ENCODE measurements around the gene ATP11B. TPM values are rescaled to one million over a fixed set of nuclear protein-coding genes. Genes with fewer than 3 reads are reported as not detected.

ATP11B gene
- 104 and 113 TPM in 2 replicates for total RNA-seq

GRCh38 chr3:182792901-182793662 is at the start of gene ATP11B:
Gene ATP11B (plus strand): TSS chr3:182793504. CDS start chr3:182793760, 256 bp downstream.
- intact Hi-C loops (cut with micrococcal nuclease), result loop anchor here (2.0 to 10.0 kb wide), 5 partner anchors 81 to 1454 kb away; partner anchors contain the start of genes ALG3, EEF1AKMT4 and KLHL6

- intact Hi-C loops (cut with micrococcal nuclease), result no loop called here
Measured at GRCh38 chr3:182746959-182747358, 46.3 kb upstream of the ATP11B start.

GRCh38 chr3:182755308-182755707 is 38.0 kb upstream of the ATP11B start:
- intact Hi-C loops (cut with micrococcal nuclease), result no loop called here

- intact Hi-C loops (cut with micrococcal nuclease), result no loop called here
Measured at GRCh38 chr3:182755712-182756111, 37.6 kb upstream of the ATP11B start.

- intact Hi-C loops (cut with micrococcal nuclease), result no loop called here
Measured at GRCh38 chr3:182760576-182761164, 32.6 kb upstream of the ATP11B start.

GRCh38 chr3:182763896-182764295 is 29.4 kb upstream of the ATP11B start:
- intact Hi-C loops (cut with micrococcal nuclease), result no loop called here

- intact Hi-C loops (cut with micrococcal nuclease), result no loop called here
Measured at GRCh38 chr3:182765287-182765686, 28.0 kb upstream of the ATP11B start.

- intact Hi-C loops (cut with micrococcal nuclease), result no loop called here
Measured at GRCh38 chr3:182766099-182766498, 27.2 kb upstream of the ATP11B start.

GRCh38 chr3:182768413-182768812 is 24.9 kb upstream of the ATP11B start:
- intact Hi-C loops (cut with micrococcal nuclease), result no loop called here

- intact Hi-C loops (cut with micrococcal nuclease), result no loop called here
Measured at GRCh38 chr3:182769673-182770072, 23.6 kb upstream of the ATP11B start.

- intact Hi-C loops (cut with micrococcal nuclease), result no loop called here
Measured at GRCh38 chr3:182782149-182782548, 11.2 kb upstream of the ATP11B start.

- intact Hi-C loops (cut with micrococcal nuclease), result no loop called here
Measured at GRCh38 chr3:182783106-182783505, 10.2 kb upstream of the ATP11B start.

GRCh38 chr3:182784542-182784941 is 8.8 kb upstream of the ATP11B start:
- intact Hi-C loops (cut with micrococcal nuclease), result no loop called here

GRCh38 chr3:182785142-182785541 is 8.2 kb upstream of the ATP11B start:
- intact Hi-C loops (cut with micrococcal nuclease), result no loop called here

GRCh38 chr3:182785756-182786155 is 7.5 kb upstream of the ATP11B start:
- intact Hi-C loops (cut with micrococcal nuclease), result no loop called here

- intact Hi-C loops (cut with micrococcal nuclease), result no loop called here
Measured at GRCh38 chr3:182786564-182787196, 6.6 kb upstream of the ATP11B start.

GRCh38 chr3:182787302-182788036 is 5.8 kb upstream of the ATP11B start:
- intact Hi-C loops (cut with micrococcal nuclease), result no loop called here

- intact Hi-C loops (cut with micrococcal nuclease), result no loop called here
Measured at GRCh38 chr3:182789371-182789770, 3.9 kb upstream of the ATP11B start.

- intact Hi-C loops (cut with micrococcal nuclease), result loop anchor here (5.0 to 10.0 kb wide), 3 partner anchors 78 to 1457 kb away; partner anchors contain the start of genes ALG3, EEF1AKMT4 and KLHL6
Measured at GRCh38 chr3:182790612-182791011, 2.7 kb upstream of the ATP11B start.

- intact Hi-C loops (cut with micrococcal nuclease), result loop anchor here (2.0 to 10.0 kb wide), 6 partner anchors 43 to 1453 kb away; partner anchors contain the start of genes ALG3, EEF1AKMT4 and KLHL6
Measured at GRCh38 chr3:182793663-182794454, 555 bp downstream of the ATP11B start.

Measured in T-helper 2 cell treated with Interferon-gamma antibody and Interleukin-4, amounts not matched to agents 100 ng/mL and 5 ng/mL, for 36 hours (primary cell).